GM18951 (cell line): ENCODE data around the gene DVL1.
A peak's percentile ranks its signal among the peaks of the same experiment; 100 is the strongest.

Experiments used
- POLR2A ChIP-seq: IDR thresholded peaks from 4 replicates; pipeline ENCODE4 v1.6.1; 2011; ENCODE audit warnings: mild to moderate bottlenecking; ENCODE audit not compliant: insufficient read length, insufficient read depth; ENCODE audit errors: extremely low read depth
- in situ Hi-C: fragments of 300-500 bp; cut with MboI; formaldehyde crosslinking; loops from one replicate; pipeline ENCODE4 v1.12.0; 2022; ENCODE audit warnings: low sequenced_read_pairs, mixed read lengths, inconsistent platforms; ENCODE audit not compliant: unreplicated experiment

DVL1 gene

DNA sequence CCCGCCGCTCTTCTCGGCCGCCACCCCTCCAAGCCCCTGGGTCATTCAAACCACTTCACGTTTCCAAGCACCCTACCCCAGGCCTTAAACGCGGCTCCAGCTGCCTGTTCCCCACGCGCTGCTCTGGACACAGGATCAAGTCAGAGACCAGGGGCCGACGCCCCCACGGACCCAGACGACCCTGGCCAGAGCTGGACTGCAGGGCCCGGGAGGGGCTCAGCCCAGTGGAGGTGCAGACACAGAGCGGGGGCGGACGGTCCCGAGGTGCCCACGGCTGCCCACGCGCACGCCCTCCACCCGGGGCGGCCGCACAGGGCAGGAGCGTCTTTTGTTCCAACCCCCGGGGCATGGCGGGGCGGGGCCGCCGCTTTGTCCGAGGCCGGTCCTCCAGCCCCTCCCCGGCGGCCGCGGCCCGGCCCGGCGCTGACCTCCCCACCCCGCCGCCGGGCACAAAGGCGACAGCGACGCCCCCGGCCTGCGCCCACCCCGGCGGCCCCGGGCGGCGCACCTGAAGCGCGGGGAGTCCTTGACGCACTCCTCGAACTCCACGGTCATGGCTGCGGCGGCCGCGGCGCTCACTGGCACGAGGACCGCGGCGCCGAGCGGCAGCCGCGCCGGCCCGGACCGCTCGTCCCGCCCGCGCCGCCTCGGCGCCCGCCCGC is 41.8 kb downstream of the DVL1 start:
- in situ Hi-C loops, result no loop called here
- no peak for TF ChIP-seq POLR2A

GRCh38 chr1:1306661-1307260 is 42.5 kb downstream of the DVL1 start:
- in situ Hi-C loops, result no loop called here
- TF ChIP-seq POLR2A, result no peak

- no peak for TF ChIP-seq POLR2A
- in situ Hi-C loops, result no loop called here
Measured at GRCh38 chr1:1306070-1306660, 43.1 kb downstream of the DVL1 start.

- in situ Hi-C loops, result no loop called here
- TF ChIP-seq POLR2A, result peak; percentile 48
Measured at GRCh38 chr1:1305300-1306069, 43.7 kb downstream of the DVL1 start.

DNA sequence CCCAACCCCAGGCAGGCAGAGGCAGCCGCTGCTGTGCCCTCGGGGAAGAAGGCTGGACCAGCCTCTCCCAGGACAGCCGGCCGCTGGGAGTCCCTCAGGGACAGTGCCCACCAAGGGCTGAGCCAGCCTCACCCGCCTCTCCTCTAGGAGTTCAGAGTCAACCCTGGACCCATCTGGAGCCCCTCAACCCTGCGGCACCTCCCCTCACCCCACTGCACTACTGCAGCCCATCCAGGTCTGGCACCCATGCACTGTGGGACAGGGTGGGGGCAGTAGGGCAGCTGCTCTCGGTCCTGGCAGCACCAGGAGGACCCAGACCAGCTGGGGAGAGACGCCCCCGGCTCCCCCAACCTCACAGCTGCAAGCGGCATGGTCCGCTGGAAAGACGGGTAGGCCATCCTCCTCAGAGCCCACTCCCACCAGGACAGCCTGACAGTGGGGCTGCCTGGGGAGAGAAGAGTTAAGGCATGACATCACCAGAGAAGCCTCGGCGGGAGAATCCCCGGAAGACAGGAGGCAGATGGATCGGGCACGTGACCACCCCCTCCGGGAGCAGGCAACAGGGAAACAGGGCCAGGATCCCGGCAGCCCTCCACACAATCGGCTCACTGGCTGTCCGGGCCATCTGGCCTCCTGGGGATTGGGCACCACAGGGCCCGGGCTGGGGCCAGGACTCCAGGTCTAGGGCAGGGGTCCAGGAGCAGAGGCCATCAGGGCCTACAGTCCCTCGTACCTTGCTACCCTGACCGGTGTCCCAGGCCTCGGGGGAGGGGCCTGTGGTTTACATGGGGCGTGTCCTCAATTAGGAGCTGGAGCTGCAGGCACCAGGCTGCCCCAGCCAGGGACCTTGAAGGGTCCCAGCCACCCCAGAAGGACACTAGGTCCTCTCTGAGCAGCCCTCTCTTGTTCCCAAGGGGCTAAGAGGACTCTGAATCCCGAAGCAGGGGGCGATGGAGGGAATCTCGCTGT is 44.6 kb downstream of the DVL1 start:
- in situ Hi-C loops, result no loop called here
- no peak for TF ChIP-seq POLR2A

DNA sequence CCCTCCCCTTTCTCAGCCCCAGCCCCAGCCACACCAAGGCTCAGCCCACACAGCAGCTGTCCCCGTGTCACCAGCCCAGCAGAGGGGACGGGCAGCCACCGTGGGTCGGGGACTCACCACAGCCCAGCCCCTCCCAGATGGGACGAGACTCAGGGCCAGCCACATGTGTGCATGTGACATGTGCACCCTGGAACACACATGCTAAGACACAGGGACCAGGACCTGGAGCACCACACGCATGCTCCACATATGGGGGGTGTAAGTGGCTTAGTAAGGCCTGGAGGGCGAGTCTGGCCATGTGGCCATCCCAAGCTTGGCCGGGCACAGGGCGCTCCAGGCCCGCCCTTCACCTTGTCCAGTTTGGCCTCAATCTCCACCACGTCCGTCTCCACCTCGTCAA is 45.5 kb downstream of the DVL1 start:
- in situ Hi-C loops, result no loop called here
- TF ChIP-seq POLR2A, result no peak

GRCh38 chr1:1302951-1303509 is 46.2 kb downstream of the DVL1 start:
- TF ChIP-seq POLR2A, result no peak
- in situ Hi-C loops, result no loop called here

GRCh38 chr1:1302006-1302430 is 47.2 kb downstream of the DVL1 start:
- no peak for TF ChIP-seq POLR2A
- in situ Hi-C loops, result no loop called here

DNA sequence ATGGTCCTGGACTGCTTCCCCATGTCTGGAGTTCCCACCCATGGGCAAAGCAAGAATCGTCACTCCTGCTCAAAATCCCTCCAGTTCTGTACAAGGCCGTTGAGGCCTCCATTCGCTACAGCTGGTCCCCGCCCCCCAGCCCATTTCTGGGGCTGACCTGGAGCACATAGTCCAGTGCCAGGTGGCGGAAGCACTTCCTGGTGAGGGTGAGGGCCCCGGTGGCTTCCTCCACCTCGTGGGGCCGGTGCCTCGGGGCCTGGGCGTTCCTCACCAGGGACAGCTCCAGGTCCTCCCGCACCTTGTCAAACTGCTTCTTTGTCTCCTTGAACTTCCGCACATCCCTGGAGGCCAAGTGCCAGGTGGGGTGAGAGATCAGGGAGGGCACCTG is 48.9 kb downstream of the DVL1 start:
- in situ Hi-C loops, result no loop called here

GRCh38 chr1:1299686-1300351 is 49.4 kb downstream of the DVL1 start:
- TF ChIP-seq POLR2A, result no peak
- in situ Hi-C loops, result no loop called here

More for the DNA sequence above, 48.9 kb downstream of the DVL1 start:
- TF ChIP-seq POLR2A, result no peak

DNA sequence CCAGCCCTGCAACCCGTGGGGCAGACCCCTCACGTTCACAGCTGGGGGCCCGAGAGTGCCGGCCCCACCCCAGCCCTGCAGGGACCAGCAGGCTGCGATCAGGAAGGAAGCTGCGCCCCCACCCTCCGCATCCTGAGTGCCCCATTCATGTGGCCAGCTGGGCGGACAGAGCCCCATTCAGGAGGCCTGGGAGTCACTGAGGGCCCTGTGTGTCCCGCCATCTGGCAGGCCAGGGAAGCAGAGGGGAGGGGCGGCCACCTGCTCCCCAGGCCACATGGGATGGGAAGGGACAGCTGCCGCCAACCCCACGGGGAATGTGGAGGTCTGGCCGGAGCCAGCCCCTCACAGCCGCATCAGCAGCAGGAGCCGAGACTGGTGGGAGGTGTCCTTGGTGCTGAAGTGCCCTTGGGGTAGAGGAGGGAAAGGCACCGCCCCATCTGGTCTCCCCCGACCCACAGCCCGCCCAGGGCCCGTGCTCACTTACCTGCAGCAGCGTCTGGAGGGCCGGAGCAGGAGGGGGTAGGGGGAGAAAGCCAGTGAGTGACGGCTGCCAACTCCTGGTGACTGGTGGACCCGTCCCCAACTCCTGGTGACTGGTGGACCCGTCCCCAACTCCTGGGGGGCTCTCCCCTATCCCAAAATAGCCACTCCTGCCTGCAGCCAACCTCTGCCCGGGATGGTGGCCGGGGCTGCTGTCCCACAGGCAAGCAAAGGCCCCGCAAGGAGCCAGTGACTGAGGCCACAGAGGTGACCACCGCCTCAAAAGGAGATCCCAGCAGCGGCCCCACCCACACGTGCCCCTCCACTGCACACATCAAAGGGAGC is 50.1 kb downstream of the DVL1 start:
- in situ Hi-C loops, result no loop called here
- TF ChIP-seq POLR2A, result no peak
